OCI-LY3 (cell line): ENCODE results near the gene NANOS3.

ENCODE experiments used
- EZH2phosphoT487 ChIP-seq: fragments of 200-600 bp; shearing (Covaris generic); IDR thresholded peaks from 2 replicates; pipeline ENCODE4 v1.6.1; 2018; ENCODE audit warnings: antibody characterized with exemption, mixed run types, low read depth
- TF ChIP-seq, protein P1 (sequence below): fragments of 200-600, 300-600 bp; sonication (generic); IDR thresholded peaks from 2 replicates; pipeline ENCODE4 v1.5.1; 2014; ENCODE audit warnings: antibody characterized with exemption, low read length, low read depth

DNA sequence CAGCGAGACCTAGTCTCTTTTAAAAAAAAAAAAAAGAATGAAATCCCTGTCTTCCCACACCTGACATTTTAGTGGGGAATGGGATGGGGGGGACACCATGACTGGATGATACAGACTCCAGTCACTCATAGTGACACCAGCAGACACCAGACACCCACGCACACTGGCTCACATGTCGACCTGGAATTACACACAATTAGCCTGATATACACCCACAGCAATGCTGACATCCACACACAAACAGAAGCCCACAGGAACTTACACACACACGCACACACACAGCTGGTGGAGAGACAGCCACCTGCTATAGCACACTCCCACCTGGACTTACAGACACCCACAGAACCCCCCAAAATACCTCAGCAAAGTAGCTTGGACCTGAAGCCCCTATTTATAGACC is 8.3 kb upstream of the NANOS3 start:
- TF ChIP-seq, protein P1, sequence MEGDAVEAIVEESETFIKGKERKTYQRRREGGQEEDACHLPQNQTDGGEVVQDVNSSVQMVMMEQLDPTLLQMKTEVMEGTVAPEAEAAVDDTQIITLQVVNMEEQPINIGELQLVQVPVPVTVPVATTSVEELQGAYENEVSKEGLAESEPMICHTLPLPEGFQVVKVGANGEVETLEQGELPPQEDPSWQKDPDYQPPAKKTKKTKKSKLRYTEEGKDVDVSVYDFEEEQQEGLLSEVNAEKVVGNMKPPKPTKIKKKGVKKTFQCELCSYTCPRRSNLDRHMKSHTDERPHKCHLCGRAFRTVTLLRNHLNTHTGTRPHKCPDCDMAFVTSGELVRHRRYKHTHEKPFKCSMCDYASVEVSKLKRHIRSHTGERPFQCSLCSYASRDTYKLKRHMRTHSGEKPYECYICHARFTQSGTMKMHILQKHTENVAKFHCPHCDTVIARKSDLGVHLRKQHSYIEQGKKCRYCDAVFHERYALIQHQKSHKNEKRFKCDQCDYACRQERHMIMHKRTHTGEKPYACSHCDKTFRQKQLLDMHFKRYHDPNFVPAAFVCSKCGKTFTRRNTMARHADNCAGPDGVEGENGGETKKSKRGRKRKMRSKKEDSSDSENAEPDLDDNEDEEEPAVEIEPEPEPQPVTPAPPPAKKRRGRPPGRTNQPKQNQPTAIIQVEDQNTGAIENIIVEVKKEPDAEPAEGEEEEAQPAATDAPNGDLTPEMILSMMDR, result no peak
- TF ChIP-seq EZH2phosphoT487, result no peak
